B cell (primary cell): ENCODE measurements around the gene SFXN5. TPM values are rescaled to one million over a fixed set of nuclear protein-coding genes. Genes with fewer than 3 reads are reported as not detected.

Experiments
- ATAC-seq: fragments of 200-7000 bp; cut with Tn5 transposase; one replicate; pipeline ENCODE4 v1.10.0; 2021; ENCODE audit warnings: low read depth, mild to moderate bottlenecking, moderate number of reproducible peaks, moderate library complexity
- CTCF ChIA-PET: fragments of 350-600 bp; sonication (Branson Sonifier 250); formaldehyde crosslinking; loops from one replicate; lab custom pipeline; 2021; ENCODE audit warnings: antibody characterized with exemption, inconsistent platforms; lab: Charles Lee
- POLR2A ChIA-PET: fragments of 350-600 bp; sonication (Branson Sonifier 250); formaldehyde crosslinking; loops from one replicate; lab custom pipeline; 2021; ENCODE audit warnings: antibody characterized with exemption; lab: Charles Lee
- DNase-seq: peaks from one replicate; pipeline ENCODE4 v3.0.0; 2013
- H2AFZ ChIP-seq: 2 replicates; pipeline ENCODE4 v1.6.1; 2012; ENCODE audit warnings: mild to moderate bottlenecking, low read depth, low read length; ENCODE audit not compliant: insufficient read depth, poor library complexity, severe bottlenecking
- H3K27ac ChIP-seq, 2 donors: 1 replicate in 1 of 2; 2 replicates in 1 of 2; pipeline ENCODE4 v1.5.1; 2012 to 2013; ENCODE audit warnings: low read length in 2 of 2, mild to moderate bottlenecking in 2 of 2, moderate library complexity in 1 of 2
- H3K27me3 ChIP-seq, 4 experiments: fragments of 200-600 bp in 1 of 4; sonication (generic) in 1 of 4; replicated peaks in 1 of 4; 1 replicate in 2 of 4; 2 replicates in 2 of 4; pipeline versions ENCODE4 v1.6.1 to v1.7.0; 2013 to 2016; ENCODE audit warnings: low read length in 3 of 4, mild to moderate bottlenecking in 2 of 4, mixed read lengths in 1 of 4, moderate library complexity in 1 of 4; ENCODE audit not compliant: insufficient read depth in 4 of 4, control insufficient read depth in 3 of 4; ENCODE audit errors: control extremely low read depth in 1 of 4
- H3K36me3 ChIP-seq, 2 experiments: replicated peaks in 1 of 2; 1 replicate in 1 of 2; 2 replicates in 1 of 2; pipeline versions ENCODE4 v1.6.1 to v1.7.1; 2013; ENCODE audit warnings: low read length in 1 of 2; ENCODE audit not compliant: insufficient read depth in 2 of 2, control insufficient read depth in 1 of 2; ENCODE audit errors: control extremely low read depth in 1 of 2, extremely low read depth in 1 of 2
- H3K4me1 ChIP-seq, 2 donors: fragments of 200-600 bp in 1 of 2; sonication (generic) in 1 of 2; 1 replicate in 1 of 2; 2 replicates in 1 of 2; pipeline versions ENCODE4 v1.5.1 to v1.6.1; 2013 to 2017; ENCODE audit warnings: low read length in 2 of 2; ENCODE audit not compliant: control insufficient read depth in 2 of 2, insufficient read depth in 2 of 2
- H3K4me2 ChIP-seq: replicated peaks from 2 replicates; pipeline ENCODE3; 2012; ENCODE audit warnings: mild to moderate bottlenecking, low read depth, low read length; ENCODE audit not compliant: poor library complexity, severe bottlenecking
- H3K4me3 ChIP-seq, 5 experiments: fragments of 200-600 bp in 1 of 5; sonication (generic) in 1 of 5; 1 replicate in 3 of 5; 2 replicates in 2 of 5; pipeline versions ENCODE4 v1.5.1 to v1.7.0; 2011 to 2016; ENCODE audit warnings: low read length in 4 of 5, mild to moderate bottlenecking in 4 of 5, low read depth in 2 of 5, control low read depth in 1 of 5, moderate library complexity in 1 of 5; ENCODE audit not compliant: insufficient read depth in 1 of 5; ENCODE audit errors: control extremely low read depth in 1 of 5, extremely low read depth in 1 of 5
- H3K79me2 ChIP-seq: fragments of 200-600 bp; sonication (generic); one replicate; pipeline ENCODE4 v1.6.0; 2016; ENCODE audit warnings: low read length; ENCODE audit not compliant: control insufficient read depth, insufficient read depth
- H3K9ac ChIP-seq: fragments of 200-600 bp; sonication (generic); 2 replicates; pipeline ENCODE4 v1.6.1; 2017; ENCODE audit warnings: mild to moderate bottlenecking, low read length, moderate library complexity
- H3K9me3 ChIP-seq, 3 donors: one replicate each; pipeline versions ENCODE4 v1.6.1 to v1.7.1; 2013; ENCODE audit warnings: low read length in 2 of 3; ENCODE audit not compliant: control insufficient read depth in 2 of 3, insufficient read depth in 1 of 3; ENCODE audit errors: control extremely low read depth in 1 of 3
- H4K20me1 ChIP-seq: 2 replicates; pipeline ENCODE4 v1.6.0; 2012; ENCODE audit warnings: mild to moderate bottlenecking, low read length; ENCODE audit not compliant: insufficient read depth, control insufficient read depth, poor library complexity, severe bottlenecking
- H3K27ac Mint-ChIP-seq: one replicate; pipeline ENCODE4 v1.8.0; 2021; ENCODE audit warnings: mixed read lengths
- H3K27me3 Mint-ChIP-seq: one replicate; pipeline ENCODE4 v1.8.0; 2021; ENCODE audit warnings: mixed read lengths
- H3K4me1 Mint-ChIP-seq: one replicate; pipeline ENCODE4 v1.8.0; 2021; ENCODE audit warnings: mixed read lengths
- H3K4me3 Mint-ChIP-seq: one replicate; pipeline ENCODE4 v1.8.0; 2021; ENCODE audit warnings: mixed read lengths
- H3K9me3 Mint-ChIP-seq: one replicate; pipeline ENCODE4 v1.8.0; 2022; ENCODE audit warnings: mixed read lengths; ENCODE audit not compliant: insufficient read depth
- CTCF ChIP-seq: fragments of 200-600 bp; IDR thresholded peaks from one replicate; pipeline ENCODE4 v1.8.0; 2022; ENCODE audit warnings: antibody characterized with exemption, mild to moderate bottlenecking
- EZH2 ChIP-seq: IDR thresholded peaks from 2 replicates; pipeline ENCODE4 v1.6.1; 2012; ENCODE audit warnings: borderline replicate concordance, low read depth, mild to moderate bottlenecking, moderate library complexity, low read length; ENCODE audit not compliant: insufficient read depth, poor library complexity, severe bottlenecking
- WGBS: methylation state at CpG from one replicate; pipeline ENCODE4 v1.1.5; 2013; ENCODE audit warnings: missing lambda C conversion rate; ENCODE audit not compliant: insufficient coverage; 5-methylcytosine and 5-hydroxymethylcytosine counted together
- intact Hi-C: fragments of 100-400 bp; cut with micrococcal nuclease; formaldehyde crosslinking; loops from one replicate; pipeline ENCODE4 v1.10.0; 2022
- polyA plus RNA-seq: library from polyadenylated mRNA; depleted of rRNA; stranded (reverse); fragments of >200 nt; gene quantifications from 2 replicates; pipeline ENCODE4 v1.2.3, GENCODE V29; 2012
- total RNA-seq, 2 donors: library from RNA; stranded (reverse); fragments of 120-200 nt in 1 of 2; gene quantifications; 1 replicate in 1 of 2; 2 replicates in 1 of 2; pipeline versions ENCODE4 v1.2.3 to v1.2.4, GENCODE V29; 2013 to 2022

SFXN5 gene
- total and polyA plus RNA-seq, 2 donors (not counting 1 experiment from before 2014, with no cell fraction given), result 8.0 to 16.9 TPM

- no peak overlapping the region for H3K4me3 Mint-ChIP-seq
- ATAC-seq (no peak), DNase-seq (no peak)
- CTCF ChIA-PET, result interaction anchor here (1.2 to 8.4 kb wide), 2 partner anchors 179 to 214 kb away, joined by 3 to 137 read pairs; no protein-coding TSS in a partner anchor
- no peak overlapping the region for H3K9ac ChIP-seq
- H3K9me3 Mint-ChIP-seq, result no peaks in the 10 kb centered on the region
- no peaks in the 10 kb centered on the region for H3K79me2 ChIP-seq
- H4K20me1 ChIP-seq, result no peaks in the 10 kb centered on the region
- no peak overlapping the region for H3K27ac Mint-ChIP-seq
- intact Hi-C loops, result no loop called here
- H2AFZ ChIP-seq, result no peak overlapping the region
- no peaks in the 10 kb centered on the region for H3K4me1 ChIP-seq
- no peak overlapping the region for H3K4me3 ChIP-seq
- WGBS, result over 99% methylated on average over 11 of the region's 12 CpGs
- POLR2A ChIA-PET, result no interaction called here
- no peaks in the 10 kb centered on the region for H3K4me1 Mint-ChIP-seq
- no peak overlapping the region for H3K4me2 ChIP-seq
- TF ChIP-seq CTCF (no peak), EZH2 (no peak)
- H3K27me3 ChIP-seq, result no peaks in the 10 kb centered on the region
- H3K27me3 Mint-ChIP-seq, result no peaks in the 10 kb centered on the region
- H3K9me3 ChIP-seq, result no peaks in the 10 kb centered on the region
- no peaks in the 10 kb centered on the region for H3K36me3 ChIP-seq
- no peak overlapping the region for H3K27ac ChIP-seq
These were observed 73.3 kb downstream of the SFXN5 start for GRCh38 chr2:72998234-72998651.

GRCh38 chr2:72996117-72996502 is 75.4 kb downstream of the SFXN5 start:
- Histone ChIP-seq H3K27me3 (no peaks in the 10 kb centered on the region), H3K79me2 (no peaks in the 10 kb centered on the region), H3K4me1 (no peaks in the 10 kb centered on the region), H3K4me2 (no peak overlapping the region), H3K27ac (no peak overlapping the region), H3K4me3 (no peak overlapping the region), H3K9me3 (no peaks in the 10 kb centered on the region), H4K20me1 (no peaks in the 10 kb centered on the region), H3K36me3 (no peaks in the 10 kb centered on the region), H2AFZ (no peak overlapping the region), H3K9ac (no peak overlapping the region)
- TF ChIP-seq EZH2 (no peak), CTCF (no peak)
- POLR2A ChIA-PET, result no interaction called here
- Mint-ChIP-seq H3K4me1 (no peaks in the 10 kb centered on the region), H3K27ac (no peak overlapping the region), H3K27me3 (no peaks in the 10 kb centered on the region), H3K4me3 (no peak overlapping the region), H3K9me3 (no peaks in the 10 kb centered on the region)
- CTCF ChIA-PET, result interaction anchor here (0.7 to 8.4 kb wide), 4 partner anchors 159 to 182 kb away, joined by 3 to 137 read pairs (median 4); no protein-coding TSS in a partner anchor
- ATAC-seq (no peak), DNase-seq (no peak)
- intact Hi-C loops, result no loop called here
- 97% methylated on average over 3 of the region's 7 CpGs for WGBS
